ENCODE measurements around the gene INTS6. TPM values are rescaled to one million over a fixed set of nuclear protein-coding genes. Genes with fewer than 3 reads are reported as not detected.

Gene INTS6
- total RNA-seq, 6 experiments from 2014 or later = 21.7 to 40.8 (median 32.7) TPM

DNA sequence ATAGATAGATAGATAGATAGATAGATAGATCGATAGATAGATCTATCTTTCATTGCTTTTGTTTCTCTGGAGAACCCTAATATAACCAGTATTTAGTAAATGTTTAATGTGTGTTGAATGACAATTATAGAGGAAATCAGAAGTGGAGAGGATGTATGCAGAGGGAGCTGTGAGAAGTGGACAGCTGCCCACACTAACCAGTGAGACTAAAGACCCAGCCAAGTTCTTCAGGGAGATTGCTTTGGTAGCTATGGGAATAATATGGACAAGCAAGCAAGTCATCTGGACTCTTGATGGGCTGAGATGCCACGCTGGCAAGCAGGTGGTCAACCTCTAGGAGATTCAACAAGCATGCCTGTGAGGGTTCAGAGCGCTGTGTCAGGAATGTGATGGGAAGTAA lies 14.9 kb upstream of the INTS6 start:
- ATAC-seq = no peak
- WGBS (ENCODE audit: insufficient coverage, low coverage, low lambda C conversion rate, missing lambda C conversion rate) = 89% methylated on average over 3 of the region's 3 CpGs

DNA sequence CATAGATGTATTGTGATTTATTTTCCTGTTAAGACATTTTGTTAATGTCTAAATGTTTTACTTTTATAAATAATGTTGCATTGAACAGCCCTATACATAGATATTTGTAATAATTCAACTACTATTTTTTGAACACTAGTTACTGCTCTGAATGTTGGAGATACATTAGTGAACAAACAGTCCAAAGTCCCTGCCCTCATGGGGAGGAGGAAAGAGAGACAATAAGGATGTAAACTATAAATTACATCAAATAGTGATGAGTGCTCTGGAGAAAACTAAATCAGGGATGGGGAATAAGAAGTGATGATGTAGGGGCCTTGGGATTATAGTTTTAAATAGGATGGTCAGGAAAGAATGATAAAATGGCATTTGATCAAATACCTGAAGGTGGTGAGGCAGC lies 12.3 kb upstream of the INTS6 start:
- Histone ChIP-seq H3K4me1 (no peaks in the 10 kb centered on the region), H3K27me3 (no peaks in the 10 kb centered on the region), H3K36me3 (no peaks in the 10 kb centered on the region), H3K4me3 (no peak overlapping the region), H3K9me3 (no peaks in the 10 kb centered on the region), H3K27ac (no peak overlapping the region)
- intact Hi-C loops (cut with DNase I) = no loop called here
- DNase-seq (no peak), ATAC-seq (no peak)
- TF ChIP-seq, protein P1, sequence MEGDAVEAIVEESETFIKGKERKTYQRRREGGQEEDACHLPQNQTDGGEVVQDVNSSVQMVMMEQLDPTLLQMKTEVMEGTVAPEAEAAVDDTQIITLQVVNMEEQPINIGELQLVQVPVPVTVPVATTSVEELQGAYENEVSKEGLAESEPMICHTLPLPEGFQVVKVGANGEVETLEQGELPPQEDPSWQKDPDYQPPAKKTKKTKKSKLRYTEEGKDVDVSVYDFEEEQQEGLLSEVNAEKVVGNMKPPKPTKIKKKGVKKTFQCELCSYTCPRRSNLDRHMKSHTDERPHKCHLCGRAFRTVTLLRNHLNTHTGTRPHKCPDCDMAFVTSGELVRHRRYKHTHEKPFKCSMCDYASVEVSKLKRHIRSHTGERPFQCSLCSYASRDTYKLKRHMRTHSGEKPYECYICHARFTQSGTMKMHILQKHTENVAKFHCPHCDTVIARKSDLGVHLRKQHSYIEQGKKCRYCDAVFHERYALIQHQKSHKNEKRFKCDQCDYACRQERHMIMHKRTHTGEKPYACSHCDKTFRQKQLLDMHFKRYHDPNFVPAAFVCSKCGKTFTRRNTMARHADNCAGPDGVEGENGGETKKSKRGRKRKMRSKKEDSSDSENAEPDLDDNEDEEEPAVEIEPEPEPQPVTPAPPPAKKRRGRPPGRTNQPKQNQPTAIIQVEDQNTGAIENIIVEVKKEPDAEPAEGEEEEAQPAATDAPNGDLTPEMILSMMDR (IDR thresholded peaks at IDR 0.05) = no peak
- TF ChIP-seq POLR2A (IDR thresholded peaks at IDR 0.05) = no peak

More for the DNA sequence above, 14.9 kb upstream of the INTS6 start:
- Histone ChIP-seq H3K27me3 (no peaks in the 10 kb centered on the region), H3K36me3 (no peaks in the 10 kb centered on the region), H3K27ac (no peak overlapping the region), H3K4me1 (no peaks in the 10 kb centered on the region), H3K4me3 (no peak overlapping the region), H3K9me3 (no peaks in the 10 kb centered on the region)
- no peak for TF ChIP-seq POLR2A (IDR thresholded peaks at IDR 0.05)
- TF ChIP-seq, protein P1 (IDR thresholded peaks at IDR 0.05) = no peak
- intact Hi-C loops (cut with DNase I) = no loop called here
- no peak for DNase-seq

DNA sequence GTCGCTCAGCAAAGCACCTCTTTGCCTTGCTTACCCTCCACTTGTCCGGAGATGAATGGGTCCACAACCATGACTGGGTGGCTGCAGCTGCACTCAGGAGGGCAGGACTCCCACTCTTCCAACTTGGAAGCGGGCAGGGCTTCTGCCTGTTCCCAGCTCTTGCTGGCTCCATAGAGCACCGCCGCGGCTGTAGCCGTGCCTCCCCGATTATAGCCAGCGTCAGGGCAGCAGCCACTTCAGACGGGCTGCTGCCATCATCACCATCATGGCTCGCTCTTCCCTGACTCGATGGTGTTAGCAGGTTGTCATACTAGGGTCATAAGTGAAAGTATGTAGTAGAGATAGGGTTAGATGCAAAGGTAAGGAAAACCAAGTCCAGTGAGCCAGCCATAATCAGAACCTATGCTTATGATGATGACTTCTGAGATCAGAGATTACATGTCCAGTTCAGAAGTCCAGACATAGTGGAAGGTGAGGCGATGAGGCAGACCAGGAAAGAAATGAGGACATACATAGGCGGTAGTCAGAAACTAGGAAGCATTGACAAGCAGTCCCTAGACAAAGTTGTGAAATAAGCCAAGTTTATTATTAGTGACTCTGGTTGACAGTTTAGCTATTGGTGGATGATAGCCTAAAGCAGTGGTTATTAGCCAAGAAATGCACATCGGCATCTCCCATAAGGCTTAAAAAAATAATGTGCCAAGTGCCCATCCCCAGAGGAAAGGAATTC lies 4.4 kb upstream of the INTS6 start:
- no peaks in the 10 kb centered on the region for H3K36me3 ChIP-seq
- TF ChIP-seq POLR2A (IDR thresholded peaks at IDR 0.05) = no peak
- no peak overlapping the region for H3K4me3 ChIP-seq
- H3K27ac ChIP-seq = no peak overlapping the region
- no peaks in the 10 kb centered on the region for H3K9me3 ChIP-seq
- intact Hi-C loops (cut with DNase I) = loop anchor here in 1 of 2 donors (10.0 kb wide), 1 partner anchor 128 kb away; the partner anchor contains the start of gene WDFY2
- ATAC-seq (no peak), DNase-seq (peak in 1 of 3 donors; percentile 47)
- 63% methylated on average over 5 of the region's 15 CpGs for WGBS (ENCODE audit: insufficient coverage, low coverage, low lambda C conversion rate, missing lambda C conversion rate)
- H3K27me3 ChIP-seq = no peaks in the 10 kb centered on the region
- peaks cover 0 to 9% (median 4%) of the 10 kb centered on the region in 4 donors for H3K4me1 ChIP-seq

DNA sequence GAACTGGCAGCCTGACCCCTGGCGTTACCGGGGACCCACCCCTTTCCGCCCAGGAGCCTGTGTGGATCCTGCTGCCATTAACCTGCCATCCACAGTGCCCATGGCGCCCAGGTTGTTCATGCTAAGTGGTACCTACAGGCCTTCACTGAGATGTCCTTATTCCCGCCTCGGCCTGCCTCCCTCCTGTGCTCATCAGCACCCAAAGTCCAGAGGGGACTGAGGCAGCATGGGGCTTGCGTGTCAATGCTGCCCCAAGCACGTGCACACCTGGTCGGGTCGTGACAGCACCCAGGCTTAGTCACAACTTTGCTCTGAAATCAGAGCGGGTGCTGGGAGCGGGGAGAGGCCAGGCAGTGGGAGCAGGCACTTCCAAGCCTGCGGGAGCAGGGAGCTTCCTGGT lies 3.7 kb upstream of the INTS6 start:
- 93% methylated on average over 3 of the region's 13 CpGs for WGBS (ENCODE audit: insufficient coverage, low coverage, low lambda C conversion rate, missing lambda C conversion rate)
- TF ChIP-seq, protein P1 (IDR thresholded peaks at IDR 0.05) = no peak
- no peak for TF ChIP-seq POLR2A (IDR thresholded peaks at IDR 0.05)
- H3K27me3 ChIP-seq = no peaks in the 10 kb centered on the region
- H3K36me3 ChIP-seq = no peaks in the 10 kb centered on the region
- intact Hi-C loops (cut with DNase I) = loop anchor here in 1 of 2 donors (10.0 kb wide), 1 partner anchor 128 kb away; the partner anchor contains the start of gene WDFY2
- no peaks in the 10 kb centered on the region for H3K9me3 ChIP-seq
- peak in 1 of 3 donors; percentile 33 for DNase-seq
- H3K27ac ChIP-seq = no peak overlapping the region
- ATAC-seq = no peak
- H3K4me3 ChIP-seq = no peak overlapping the region
- H3K4me1 ChIP-seq = peaks cover 0 to 9% (median 4%) of the 10 kb centered on the region in 4 donors

DNA sequence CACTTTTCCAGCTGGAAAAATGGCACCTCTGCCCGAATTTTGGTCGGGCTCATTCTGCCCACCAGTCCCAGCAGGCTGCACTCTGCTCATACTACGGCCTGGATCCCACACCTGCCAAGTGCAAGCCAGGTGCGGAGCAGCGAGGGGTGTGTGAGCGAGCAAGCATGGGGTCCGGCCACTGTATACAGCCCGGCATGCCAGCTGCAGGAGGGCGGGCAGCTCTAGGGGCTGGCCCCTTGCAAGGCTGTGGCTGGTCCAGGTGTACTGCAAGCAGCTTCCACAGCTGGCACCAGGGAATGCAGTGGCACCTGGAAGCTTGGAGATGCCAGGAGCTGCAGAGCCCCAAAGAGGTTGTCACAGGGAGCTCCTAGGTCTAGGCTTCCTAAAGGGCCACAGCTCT lies 2.7 kb upstream of the INTS6 start:
- DNase-seq = peak in 1 of 3 donors; percentile 51
- Histone ChIP-seq H3K36me3 (peaks cover 0 to 4% (median 0%) of the 10 kb centered on the region in 4 donors), H3K27me3 (no peaks in the 10 kb centered on the region), H3K4me3 (no peak overlapping the region), H3K4me1 (peaks cover 0 to 15% (median 7%) of the 10 kb centered on the region in 4 donors), H3K9me3 (no peaks in the 10 kb centered on the region), H3K27ac (no peak overlapping the region)
- intact Hi-C loops (cut with DNase I) = loop anchor here in 1 of 2 donors (10.0 kb wide), 1 partner anchor 129 kb away; the partner anchor contains the start of gene WDFY2
- no peak for TF ChIP-seq POLR2A (IDR thresholded peaks at IDR 0.05)
- TF ChIP-seq, protein P1 (IDR thresholded peaks at IDR 0.05) = no peak
- ATAC-seq = no peak
- WGBS (ENCODE audit: insufficient coverage, low coverage, low lambda C conversion rate, missing lambda C conversion rate) = 100% methylated on average over 2 of the region's 9 CpGs

Measured in right lobe of liver (tissue), 6 donors.